Measurements from ENCODE around the gene ZNF627. TPM values are rescaled to one million over a fixed set of nuclear protein-coding genes. Genes with fewer than 3 reads are reported as not detected.
"Not testable (repeated sequence)": the region's sequence is repeated elsewhere in the genome, so short reads cannot be mapped to it uniquely, and the experiment has no call there.

Gene ZNF627
- 10 to 100 TPM; 47.8 to 56.1 (median 51.9) TPM for polyA plus RNA-seq (ENCODE audit: insufficient read length in 3 of 3)

DNA sequence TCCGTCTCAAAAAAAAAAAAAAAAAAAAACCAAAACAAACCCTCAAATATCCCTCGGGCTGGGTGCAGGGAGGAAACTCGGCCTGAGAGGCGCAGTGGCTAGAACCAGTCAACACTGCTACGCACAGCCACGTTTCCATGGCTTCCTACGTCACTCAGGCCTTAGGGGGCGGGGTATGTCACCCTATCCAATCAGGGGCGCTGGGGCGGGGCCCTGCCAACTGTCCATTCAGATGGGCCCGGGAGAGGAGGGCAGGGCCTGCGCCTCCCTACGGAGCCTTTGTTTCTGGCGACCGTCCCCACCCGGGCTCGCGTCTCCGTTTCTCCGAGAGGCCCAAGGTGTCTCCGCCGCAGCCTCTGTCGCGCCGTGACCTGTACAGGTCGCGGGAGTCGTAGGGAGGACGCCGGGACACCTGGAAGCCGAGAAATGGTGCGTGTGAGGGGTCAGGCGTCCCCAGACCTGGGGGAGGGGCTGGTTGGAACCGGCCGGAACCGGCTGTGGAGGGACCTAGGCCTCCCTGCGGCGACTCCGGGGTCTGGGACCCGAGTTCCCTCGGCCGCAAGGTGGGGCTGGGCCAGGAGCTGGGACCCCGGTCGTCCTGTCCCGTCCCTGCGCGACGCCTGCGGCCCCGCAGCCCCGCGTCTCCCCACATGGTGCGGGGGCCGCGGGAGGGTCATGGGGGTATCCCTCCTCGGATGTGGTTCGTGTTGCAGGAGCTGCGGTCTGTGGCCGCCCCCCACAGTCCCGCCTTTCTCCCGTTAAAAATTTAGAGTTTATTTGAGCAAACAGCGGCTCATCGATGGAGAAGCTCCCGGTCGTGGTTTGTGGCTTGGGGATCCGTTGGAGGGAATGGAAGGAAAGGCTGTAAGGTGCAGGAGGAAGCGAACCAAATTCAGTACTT lies at the start of gene ZNF627:
TSS of gene ZNF627 (plus strand) at position 282 of the 901 bp plus-strand sequence. CDS start at position 427, 145 bp downstream.
- DNase-seq (ENCODE audit: low read depth in 3 of 3, low spot score in 2 of 3), result peak; percentile 97 to 98 (median 98)

DNA sequence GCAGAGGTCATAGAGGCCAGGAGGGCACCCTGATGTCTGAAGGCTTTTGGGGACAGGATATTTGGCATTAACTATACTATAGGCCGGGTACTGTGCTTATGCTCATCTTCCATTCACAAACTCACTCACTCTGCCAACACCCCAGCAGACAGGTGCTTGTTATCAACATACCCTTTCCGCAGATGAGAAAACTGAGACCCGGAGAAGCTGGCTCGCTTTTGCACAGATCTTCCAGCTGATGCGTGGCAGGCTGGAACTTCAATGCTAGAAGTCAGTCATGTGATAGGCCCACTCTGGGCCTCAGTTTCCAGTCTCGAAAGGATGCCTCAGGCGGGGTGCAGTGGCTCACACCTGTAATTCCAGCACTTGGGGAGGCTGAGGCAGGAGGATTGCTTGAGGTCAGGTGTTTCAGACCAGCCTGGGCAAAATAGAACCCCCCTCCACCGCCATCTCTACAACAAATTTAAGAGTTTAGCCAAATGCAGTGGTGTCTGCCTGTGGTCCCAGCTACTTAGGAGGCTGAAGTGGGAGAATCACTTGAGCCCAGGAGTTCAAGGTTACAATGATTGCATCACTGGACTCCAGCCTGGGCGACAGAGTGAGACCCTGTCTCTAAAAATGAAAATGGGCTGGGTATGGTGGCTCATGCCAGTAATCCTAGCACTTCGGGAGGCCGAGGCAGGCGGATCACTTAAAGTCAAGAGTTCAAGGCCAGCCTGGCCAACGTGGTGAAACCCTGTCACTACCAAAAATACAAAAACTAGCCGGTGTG lies 49.2 kb upstream of the ZNF627 start:
- DNase-seq (ENCODE audit: low read depth in 3 of 3, low spot score in 2 of 3), result no peak

DNA sequence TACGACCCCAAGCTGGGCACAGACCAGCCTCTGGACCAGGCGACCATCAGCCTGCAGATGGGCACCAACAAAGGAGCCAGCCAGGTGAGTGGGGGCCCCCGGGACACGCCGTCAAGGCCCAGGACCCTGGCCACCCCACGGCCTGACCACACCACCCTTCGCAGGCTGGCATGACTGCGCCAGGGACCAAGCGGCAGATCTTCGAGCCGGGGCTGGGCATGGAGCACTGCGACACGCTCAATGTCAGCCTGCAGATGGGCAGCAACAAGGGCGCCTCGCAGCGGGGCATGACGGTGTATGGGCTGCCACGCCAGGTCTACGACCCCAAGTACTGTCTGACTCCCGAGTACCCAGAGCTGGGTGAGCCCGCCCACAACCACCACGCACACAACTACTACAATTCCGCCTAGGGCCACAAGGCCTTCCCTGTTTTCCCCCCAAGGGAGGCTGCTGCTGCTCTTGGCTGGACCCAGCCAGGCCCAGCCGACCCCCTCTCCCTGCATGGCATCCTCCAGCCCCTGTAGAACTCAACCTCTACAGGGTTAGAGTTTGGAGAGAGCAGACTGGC lies 47.8 kb upstream of the ZNF627 start:
- no peak for DNase-seq (ENCODE audit: low read depth in 3 of 3, low spot score in 2 of 3)

DNA sequence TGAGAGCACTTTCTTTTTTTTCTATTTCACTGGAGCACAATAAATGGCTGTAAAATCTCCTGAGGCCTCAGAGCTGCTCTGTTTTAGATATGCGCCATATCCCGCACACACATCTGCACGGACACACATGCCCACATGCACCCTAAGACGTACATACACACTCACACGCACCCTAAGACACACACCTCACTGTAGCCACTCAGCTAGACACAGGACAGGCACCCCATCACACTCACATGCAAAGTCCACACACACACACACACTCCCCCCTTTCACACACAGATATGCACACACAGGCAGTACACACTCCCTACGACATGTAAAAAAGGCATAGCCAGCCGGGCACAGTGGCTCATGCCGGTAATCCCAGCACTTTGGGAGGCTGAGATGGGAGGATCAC lies 47.0 kb upstream of the ZNF627 start:
- no peak for DNase-seq (ENCODE audit: low read depth in 3 of 3, low spot score in 2 of 3)

DNA sequence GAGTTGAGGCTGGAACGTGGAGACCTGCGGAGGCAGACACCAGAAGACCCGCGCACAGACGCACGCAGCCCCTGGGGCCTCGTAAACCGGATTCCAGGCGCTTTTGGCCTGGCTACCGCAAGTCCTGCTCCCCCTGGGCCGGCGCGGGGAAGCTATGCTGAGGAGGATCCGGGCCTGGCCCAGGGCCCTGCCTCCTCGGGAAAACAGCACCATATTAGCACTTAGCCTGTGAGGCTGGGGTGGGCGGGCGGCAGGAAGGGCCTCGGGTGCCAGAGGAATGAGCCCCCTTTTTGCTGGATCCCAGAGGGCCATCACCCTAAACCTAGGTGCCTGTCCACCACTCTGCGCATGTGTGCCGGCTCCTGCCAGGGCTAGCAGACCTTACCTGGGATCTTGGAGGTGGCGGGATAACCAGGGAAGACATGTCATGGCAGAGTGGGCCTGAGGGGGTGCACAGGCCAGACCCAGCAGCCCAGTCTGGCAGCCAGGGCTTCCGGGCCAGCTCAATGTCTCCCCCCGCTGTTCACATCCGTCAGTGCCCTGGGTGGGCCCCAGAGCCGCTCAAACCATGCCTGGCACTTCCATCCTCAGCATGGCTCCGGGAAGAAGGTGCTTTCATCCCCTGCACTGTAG lies 45.6 kb upstream of the ZNF627 start:
- DNase-seq (ENCODE audit: low read depth in 3 of 3, low spot score in 2 of 3), result no peak

DNA sequence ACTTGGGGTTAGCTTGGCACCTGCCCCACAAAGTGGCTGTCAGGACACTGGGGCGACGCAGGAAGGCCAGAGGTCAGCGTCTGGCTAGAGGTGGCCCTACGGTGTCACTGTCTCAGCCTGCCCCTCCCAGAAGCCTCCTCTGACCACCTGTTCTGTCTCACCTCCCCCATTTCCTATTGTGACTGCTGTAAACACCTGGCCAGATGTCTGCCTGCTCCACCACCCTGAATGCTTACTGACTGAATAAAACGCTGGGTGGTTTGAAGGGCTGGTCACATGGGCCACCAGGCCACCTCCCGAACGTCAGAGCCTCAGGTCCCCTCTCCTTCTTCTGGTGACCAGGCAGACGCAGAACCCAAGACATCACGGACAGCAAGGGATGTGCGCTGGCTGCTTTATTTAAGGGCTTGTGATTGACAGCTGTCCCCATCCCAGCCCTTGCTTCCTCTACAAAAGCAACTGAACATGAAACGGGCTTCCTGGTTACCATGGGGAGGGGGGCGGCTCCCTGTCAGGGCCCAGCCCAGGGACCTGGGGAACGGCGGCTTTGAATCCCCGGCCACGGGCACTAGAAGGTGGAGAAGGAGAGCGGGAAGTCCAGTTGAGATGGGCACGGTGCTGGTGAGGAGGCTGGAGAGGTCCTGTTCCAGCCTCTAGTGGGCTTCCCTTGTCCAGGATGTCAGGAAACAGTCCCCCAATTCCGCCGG lies 44.5 kb upstream of the ZNF627 start:
- DNase-seq (ENCODE audit: low read depth in 3 of 3, low spot score in 2 of 3), result no peak

DNA sequence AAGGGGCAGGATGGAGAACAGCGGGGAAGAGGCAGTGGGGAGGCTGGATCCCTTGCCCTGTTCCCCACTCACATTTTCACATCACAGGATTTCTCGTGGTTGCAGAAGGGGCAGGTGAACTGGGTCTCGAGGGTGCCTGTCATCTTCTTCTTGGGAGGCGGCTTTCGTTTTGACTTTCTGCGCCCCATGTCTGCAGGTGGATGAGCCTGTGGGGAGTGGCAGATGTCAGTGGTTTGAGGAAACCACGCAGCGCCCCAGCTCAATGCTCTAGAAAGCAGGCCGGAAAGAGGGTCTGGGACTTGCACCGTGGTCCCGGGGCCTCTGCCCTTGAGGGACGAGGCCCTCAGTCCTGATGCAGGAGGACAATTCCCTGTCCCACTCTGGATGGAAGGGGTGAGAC lies 43.1 kb upstream of the ZNF627 start:
- DNase-seq (ENCODE audit: low read depth in 3 of 3, low spot score in 2 of 3), result no peak

DNA sequence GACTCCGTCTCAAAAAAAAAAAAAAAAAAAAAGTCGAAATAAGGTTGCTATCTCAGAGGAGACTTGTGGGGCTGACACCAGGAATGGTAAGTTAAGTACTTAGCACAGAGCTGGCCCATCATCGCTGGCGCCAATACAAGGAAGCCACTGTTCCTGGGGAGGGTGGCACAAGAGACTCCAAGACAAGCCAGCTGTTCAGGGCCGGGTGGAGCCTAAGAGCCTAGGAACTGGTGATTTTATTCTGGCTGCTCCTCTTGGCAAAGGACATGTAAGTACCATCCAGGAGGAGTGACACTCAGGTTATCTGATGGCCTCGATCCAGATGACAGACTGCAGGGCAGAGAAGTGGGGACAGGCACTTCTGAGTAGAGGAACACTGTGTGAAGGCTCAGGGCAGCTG lies 42.0 kb upstream of the ZNF627 start:
- DNase-seq (ENCODE audit: low read depth in 3 of 3, low spot score in 2 of 3), result no peak

DNA sequence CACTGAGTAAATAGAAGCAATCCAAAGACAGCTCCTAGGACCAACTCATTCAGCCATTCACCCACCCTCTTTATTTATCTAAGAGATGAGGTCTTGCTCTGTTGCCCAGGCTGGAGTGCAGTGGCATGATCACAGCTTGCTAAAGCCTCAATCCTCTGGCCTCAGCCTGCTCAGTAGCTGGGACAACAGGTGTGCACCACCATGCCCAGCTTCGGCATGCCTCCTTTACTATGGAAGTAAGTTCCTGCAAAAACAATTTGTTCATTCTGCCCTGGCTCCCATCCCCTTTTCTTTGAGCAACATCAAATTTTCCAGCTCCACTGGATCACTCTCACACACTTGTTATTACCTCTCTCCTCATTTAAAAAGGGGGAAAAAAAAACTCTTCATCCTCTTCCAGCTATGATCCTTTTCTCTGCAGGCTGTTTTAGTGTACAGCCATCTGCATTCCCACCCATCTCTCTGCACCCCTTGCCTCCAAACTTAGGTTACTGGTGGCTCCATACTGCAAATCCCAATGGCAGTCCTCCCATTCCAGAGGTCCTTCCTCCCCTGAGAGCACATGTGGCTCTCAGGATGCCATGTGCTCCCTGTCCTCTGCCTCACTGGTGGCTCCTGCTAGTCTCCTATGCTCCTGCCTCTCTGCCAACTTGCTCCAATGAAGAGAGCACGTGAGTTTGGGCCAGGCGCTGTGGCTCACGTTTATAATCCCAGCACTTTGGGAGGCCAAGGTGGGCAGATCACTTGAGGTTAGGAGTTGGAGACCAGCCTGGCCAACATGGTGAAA lies 40.5 kb upstream of the ZNF627 start:
- no peak for DNase-seq (ENCODE audit: low read depth in 3 of 3, low spot score in 2 of 3)

DNA sequence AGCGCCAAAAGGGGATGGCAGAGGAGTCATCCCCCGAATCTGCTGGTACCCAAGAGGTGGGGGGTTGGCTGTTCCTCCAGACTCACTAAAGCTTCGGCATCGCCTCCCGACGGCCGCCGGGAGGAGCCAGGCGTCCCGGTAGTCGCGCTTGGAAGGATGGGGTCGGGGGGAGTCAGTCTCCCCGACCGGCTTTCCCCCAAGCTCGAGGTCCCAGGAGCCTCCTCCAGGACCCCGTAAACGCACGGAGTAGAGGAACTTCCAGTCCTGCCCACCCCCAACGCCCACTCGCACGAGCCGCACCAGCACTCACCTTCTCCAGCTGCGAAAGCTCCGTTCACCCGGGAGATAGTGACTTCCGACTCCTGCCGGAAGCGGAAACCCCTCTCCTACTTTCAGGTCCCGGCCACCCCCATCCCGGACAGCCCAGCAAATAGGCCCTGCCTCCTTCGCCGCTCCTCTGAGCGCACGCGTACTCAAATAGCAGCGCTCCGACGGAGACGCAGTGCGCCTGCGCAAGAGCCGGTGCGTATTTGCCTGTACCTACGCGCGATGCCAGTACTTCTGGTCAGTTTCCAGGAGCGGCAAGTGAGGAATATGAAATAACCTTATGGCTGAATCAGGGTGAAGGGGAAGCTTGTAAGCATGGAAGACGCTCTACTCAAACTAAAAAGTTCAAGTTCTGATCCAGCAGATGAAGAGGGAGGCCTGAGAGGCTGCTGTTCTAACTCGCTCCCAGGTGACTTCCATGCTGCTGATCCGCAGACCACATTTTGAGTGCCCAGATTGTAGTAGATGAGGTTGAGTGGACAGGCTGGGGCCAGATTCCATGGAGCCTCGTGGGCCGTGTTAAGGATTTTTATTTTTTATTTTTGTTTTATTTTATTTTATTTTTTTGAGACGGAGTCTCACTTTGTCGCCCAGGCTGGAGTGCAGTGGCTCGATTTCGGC lies 38.1 kb upstream of the ZNF627 start, which contains the start of gene ELOF1:
TSS of gene ELOF1 (minus strand) at position 350 of the 948 bp plus-strand sequence. CDS start 4,883 bp downstream, outside the sequence.
- peak; percentile 95 to 97 (median 97) for DNase-seq (ENCODE audit: low read depth in 3 of 3, low spot score in 2 of 3)

DNA sequence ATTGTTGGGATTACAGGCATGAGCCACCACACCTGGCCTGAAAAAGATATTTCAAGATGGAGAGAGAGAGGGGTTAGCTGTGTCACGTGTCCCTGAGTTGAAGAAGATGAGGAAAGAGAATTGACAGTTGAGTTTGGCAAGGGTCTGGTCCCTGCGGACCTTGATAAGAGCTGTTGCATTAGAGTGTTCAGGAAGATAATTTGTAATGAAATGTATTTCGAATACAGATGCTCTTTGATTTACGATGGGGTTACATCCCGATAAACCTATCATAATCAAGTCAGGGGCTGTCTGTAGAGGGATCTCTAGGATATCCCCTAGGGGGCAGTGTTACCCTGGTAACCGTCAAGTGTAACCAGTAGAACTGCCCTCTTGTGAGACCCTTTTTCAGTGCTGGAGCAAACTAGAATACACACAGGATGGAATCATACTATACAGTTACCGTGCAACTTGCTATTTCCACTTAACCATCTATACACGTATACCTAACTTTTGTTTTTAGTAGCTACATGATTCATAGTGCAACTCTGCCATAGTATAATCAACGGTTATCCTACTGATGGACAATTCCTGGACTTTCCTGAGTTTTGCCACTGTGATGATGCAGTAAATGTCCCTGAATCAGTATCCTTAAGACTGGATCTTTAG lies 36.8 kb upstream of the ZNF627 start:
- DNase-seq (ENCODE audit: low read depth in 3 of 3, low spot score in 2 of 3), result peak in 2 of 3 donors; percentile 58

DNA sequence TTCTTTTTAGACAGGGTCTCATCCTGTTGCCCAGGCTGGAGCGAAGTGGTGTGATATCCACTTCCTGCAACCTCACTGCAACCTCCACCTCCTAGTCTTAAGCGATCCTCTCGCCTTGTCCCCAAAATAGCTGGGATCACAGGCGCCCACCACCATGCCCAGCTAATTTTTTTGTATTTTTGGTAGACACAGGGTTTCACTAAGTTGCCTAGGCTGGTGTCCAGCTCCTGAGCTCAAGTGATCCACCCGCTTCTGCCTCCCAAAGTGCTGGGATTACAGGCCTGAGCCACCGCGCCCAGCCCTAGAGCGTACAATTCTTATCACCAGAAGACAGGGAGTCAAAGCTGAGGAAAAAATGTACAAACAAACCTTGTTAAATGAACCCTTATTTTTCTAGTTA lies 33.8 kb upstream of the ZNF627 start:
- no peak for DNase-seq (ENCODE audit: low read depth in 3 of 3, low spot score in 2 of 3)

DNA sequence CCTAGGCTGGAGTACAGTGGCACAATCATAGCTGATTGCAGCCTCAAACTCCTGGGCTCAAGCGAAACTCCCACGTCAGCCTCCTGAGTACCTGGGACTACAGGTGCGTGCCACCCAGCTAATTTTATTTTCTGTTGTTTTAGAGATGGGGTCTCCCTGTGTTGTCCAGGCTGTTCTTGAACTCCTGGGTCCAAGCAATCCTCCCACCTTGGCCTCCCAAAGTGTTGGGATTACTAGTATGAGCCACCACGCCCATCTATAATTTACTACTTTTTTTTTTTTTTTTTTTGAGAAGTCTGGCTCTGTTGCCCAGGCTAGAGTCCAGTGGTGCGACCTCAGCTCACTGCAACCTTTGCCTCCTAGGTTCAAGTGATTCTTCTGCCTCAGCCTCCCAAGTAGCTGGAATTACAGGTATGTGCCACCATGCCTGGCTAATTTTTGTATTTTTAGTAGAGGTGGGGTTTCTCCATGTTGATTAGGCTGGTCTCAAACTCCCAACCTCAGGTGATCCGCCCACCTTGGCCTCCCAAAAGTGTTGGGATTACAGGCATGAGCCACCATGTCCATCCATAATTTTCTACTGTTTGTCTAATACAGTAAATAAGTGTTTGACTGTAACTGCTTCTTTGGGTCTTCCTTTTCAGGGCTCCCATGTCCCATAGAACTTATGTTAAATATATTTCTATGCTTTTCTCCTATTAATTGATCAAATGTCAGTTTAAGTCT lies 33.0 kb upstream of the ZNF627 start:
- not testable (repeated sequence) for DNase-seq (ENCODE audit: low read depth in 3 of 3, low spot score in 2 of 3)

DNA sequence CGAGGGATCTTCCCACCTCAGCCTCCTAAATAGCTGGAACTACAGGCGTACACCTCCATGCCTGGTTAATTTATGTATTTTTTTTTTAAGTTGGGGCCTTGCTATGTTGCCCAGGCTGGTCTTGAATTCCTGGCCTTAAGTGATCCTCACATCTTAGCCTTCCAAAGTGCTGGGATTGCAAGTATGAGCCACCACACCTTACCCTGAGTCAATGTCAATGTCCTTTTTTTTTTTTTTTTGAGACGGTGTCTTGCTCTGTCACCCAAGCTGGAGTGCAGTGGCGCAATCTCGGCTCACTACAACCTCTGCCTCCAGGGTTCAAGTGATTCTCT lies 31.7 kb upstream of the ZNF627 start:
- not testable (repeated sequence) for DNase-seq (ENCODE audit: low read depth in 3 of 3, low spot score in 2 of 3)

DNA sequence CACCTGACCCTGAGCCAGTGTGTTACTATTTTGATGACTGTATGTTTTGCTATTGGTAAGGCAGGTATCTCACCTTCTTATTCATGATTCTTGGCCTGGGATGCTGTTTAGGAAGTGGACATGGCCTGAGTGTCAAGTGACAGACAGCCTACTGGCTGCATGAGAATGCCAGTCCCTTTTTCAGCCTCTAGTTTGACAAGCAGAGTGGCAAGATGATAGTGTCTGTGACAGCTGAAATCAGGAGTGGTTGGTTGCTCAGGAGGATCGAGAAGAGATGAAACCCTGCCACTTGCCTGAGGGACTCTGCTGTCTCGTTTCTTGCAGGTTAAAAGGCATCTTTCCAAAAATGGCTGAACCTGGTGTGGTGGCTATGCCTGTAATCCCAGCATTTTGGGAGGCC lies 31.1 kb upstream of the ZNF627 start:
- DNase-seq (ENCODE audit: low read depth in 3 of 3, low spot score in 2 of 3), result no peak

DNA sequence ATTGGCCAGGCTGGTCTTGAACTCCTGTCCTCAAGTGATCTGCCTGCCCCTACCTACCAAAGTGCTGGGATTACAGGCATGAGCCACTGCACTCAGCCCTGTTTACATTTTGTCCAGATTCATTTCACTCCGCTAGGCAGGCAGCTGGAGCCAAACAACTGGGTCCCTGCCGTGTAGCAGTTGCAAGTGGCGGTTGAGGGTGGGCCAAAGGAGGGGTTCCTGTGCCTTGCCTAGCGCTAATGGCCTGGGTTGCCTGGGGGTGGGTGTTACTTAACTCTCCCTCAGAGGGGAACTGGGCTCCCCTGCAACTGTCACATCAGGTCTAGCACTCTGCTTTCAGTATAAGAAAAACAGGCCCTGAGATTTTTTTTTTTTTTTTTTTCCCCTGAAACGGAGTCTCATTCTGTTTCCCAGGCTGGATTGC lies 27.2 kb upstream of the ZNF627 start:
- DNase-seq (ENCODE audit: low read depth in 3 of 3, low spot score in 2 of 3), result no peak

DNA sequence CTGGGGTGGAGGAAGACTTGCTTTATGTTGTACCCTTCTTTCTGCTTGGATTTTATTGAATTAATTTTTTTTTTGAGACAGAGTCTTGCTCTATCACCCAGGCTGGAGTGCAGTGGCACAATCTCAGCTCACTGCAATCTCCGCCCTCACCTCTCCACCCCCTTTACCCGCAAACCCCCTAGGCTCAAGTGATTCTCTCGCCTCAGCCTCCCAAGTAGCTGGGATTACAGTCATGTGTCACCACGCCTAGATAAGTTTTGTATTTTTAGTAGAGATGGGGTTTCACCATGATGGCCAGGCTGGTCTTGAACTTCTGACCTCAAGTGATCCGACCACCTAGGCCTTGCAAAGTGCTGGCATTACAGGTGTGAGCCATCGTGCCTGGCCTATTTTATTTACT lies 23.9 kb upstream of the ZNF627 start:
- DNase-seq (ENCODE audit: low read depth in 3 of 3, low spot score in 2 of 3), result not testable (repeated sequence)

Measured in right renal cortex interstitium (tissue), 3 donors.